Kidney (tissue), 14 donors: ENCODE results near the gene SDHAF2. TPM values are rescaled to one million over a fixed set of nuclear protein-coding genes. Genes with fewer than 3 reads are reported as not detected.

Experiments used
- DNase-seq, 5 donors: peaks; one replicate each; pipeline ENCODE4 v3.0.0-alpha.2; 2013 to 2020
- FAIRE-seq: peaks from 2 replicates; lab custom pipeline; 2012; peaks lifted over from hg19 to GRCh38; lab: Jason Lieb, UNC
- H3K27ac ChIP-seq, 2 donors: one replicate each; pipeline ENCODE4 v1.7.0; 2013; ENCODE audit warnings: low read depth in 2 of 2, low read length in 2 of 2, inconsistent platforms in 1 of 2
- H3K27me3 ChIP-seq: one replicate; pipeline ENCODE4 v1.7.1; 2013; ENCODE audit warnings: low read length, inconsistent platforms; ENCODE audit not compliant: control insufficient read depth, insufficient read depth
- H3K36me3 ChIP-seq, 3 donors: one replicate each; pipeline versions ENCODE4 v1.7.0 to v1.7.1; 2013; ENCODE audit warnings: low read length in 3 of 3, control low read depth in 1 of 3, inconsistent platforms in 1 of 3; ENCODE audit not compliant: insufficient read depth in 3 of 3, control insufficient read depth in 2 of 3
- H3K4me1 ChIP-seq, 3 donors: one replicate each; pipeline versions ENCODE4 v1.7.0 to v1.7.1; 2013; ENCODE audit warnings: low read length in 3 of 3, inconsistent platforms in 1 of 3, low read depth in 1 of 3; ENCODE audit not compliant: control insufficient read depth in 2 of 3, insufficient read depth in 2 of 3
- H3K4me3 ChIP-seq, 3 donors: one replicate each; pipeline versions ENCODE4 v1.7.0 to v1.8.1; 2013; ENCODE audit warnings: low read length in 3 of 3, control low read depth in 1 of 3, inconsistent platforms in 1 of 3
- H3K9ac ChIP-seq, 3 donors: one replicate each; pipeline versions ENCODE4 v1.7.0 to v1.7.1; 2013; ENCODE audit warnings: low read length in 3 of 3, control low read depth in 1 of 3, inconsistent platforms in 1 of 3
- H3K9me3 ChIP-seq, 3 donors: one replicate each; pipeline versions ENCODE4 v1.7.0 to v1.7.1; 2013; ENCODE audit warnings: low read length in 3 of 3, control low read depth in 1 of 3, inconsistent platforms in 1 of 3; ENCODE audit not compliant: control insufficient read depth in 2 of 3, insufficient read depth in 1 of 3
- intact Hi-C: fragments of 100-400 bp; cut with DNase I; formaldehyde crosslinking; loops from one replicate; pipeline ENCODE4 v1.11.1; 2022
- polyA plus RNA-seq: library from polyadenylated mRNA; stranded (reverse); fragments of 350-450 nt; fragmentation: Illumina TruSeq; extraction: RNeasy Lipid Tissue Mini Kit (QIAGEN cat#74804); gene quantifications from one replicate; pipeline ENCODE4 v1.2.3, GENCODE V29; 2014; ENCODE audit warnings: low read depth, low replicate concordance; ENCODE audit not compliant: insufficient read depth
- total RNA-seq: library from RNA; stranded (reverse); fragmentation: NEBNext Ultra II Directional; extraction: Animal tissue kit (Norgen Biotek cat#: 25700); gene quantifications from one replicate; pipeline ENCODE4 v1.2.1, GENCODE V29; 2021
- TF ChIP-seq, protein P1 (sequence below): IDR thresholded peaks from 3 replicates; pipeline ENCODE4 v1.5.1; 2012; ENCODE audit warnings: mild to moderate bottlenecking, moderate library complexity, borderline replicate concordance; ENCODE audit not compliant: insufficient read depth; ENCODE audit errors: extremely low read depth
- donor health status: control.
- donor health status: control.
- donor health status: control.
- donor health status: control.
- donor health status: control.
- donor health status: DM: yes; HTN: yes; CAD: no.
- donor health status: Normal renal cell carcinoma (clear cell type).

The SDHAF2 gene
- total and polyA plus RNA-seq, 2 donors from 2014 or later: 40.7 to 77.1 TPM

DNA sequence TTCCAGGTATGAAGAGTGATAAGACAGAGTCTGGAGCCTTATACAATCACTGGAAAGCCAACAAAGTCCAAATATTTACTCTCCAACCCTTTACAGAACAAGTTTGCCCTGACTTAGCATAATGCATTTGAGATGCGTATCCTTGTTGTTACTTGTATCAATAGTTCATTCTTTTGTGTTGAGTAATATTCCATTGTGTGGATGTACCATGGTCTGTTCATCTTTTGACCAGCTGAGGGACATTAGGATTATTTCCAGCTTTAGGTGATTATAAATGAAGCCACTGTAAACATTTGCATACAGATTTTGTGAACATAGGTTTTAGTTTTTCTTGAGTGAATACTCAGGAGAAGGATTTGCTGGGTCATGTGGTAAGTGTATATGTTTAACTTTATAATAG, 9.7 kb downstream of the SDHAF2 start:
- H3K4me3 ChIP-seq: no peak overlapping the region
- no peak for FAIRE-seq
- peaks cover 0 to 8% (median 0%) of the 10 kb centered on the region in 3 donors for H3K4me1 ChIP-seq
- TF ChIP-seq, protein P1, sequence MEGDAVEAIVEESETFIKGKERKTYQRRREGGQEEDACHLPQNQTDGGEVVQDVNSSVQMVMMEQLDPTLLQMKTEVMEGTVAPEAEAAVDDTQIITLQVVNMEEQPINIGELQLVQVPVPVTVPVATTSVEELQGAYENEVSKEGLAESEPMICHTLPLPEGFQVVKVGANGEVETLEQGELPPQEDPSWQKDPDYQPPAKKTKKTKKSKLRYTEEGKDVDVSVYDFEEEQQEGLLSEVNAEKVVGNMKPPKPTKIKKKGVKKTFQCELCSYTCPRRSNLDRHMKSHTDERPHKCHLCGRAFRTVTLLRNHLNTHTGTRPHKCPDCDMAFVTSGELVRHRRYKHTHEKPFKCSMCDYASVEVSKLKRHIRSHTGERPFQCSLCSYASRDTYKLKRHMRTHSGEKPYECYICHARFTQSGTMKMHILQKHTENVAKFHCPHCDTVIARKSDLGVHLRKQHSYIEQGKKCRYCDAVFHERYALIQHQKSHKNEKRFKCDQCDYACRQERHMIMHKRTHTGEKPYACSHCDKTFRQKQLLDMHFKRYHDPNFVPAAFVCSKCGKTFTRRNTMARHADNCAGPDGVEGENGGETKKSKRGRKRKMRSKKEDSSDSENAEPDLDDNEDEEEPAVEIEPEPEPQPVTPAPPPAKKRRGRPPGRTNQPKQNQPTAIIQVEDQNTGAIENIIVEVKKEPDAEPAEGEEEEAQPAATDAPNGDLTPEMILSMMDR: no peak
- H3K27ac ChIP-seq: no peak overlapping the region
- intact Hi-C loops: no loop called here
- no peak overlapping the region for H3K9ac ChIP-seq
- peaks cover 5 to 23% (median 20%) of the 10 kb centered on the region in 3 donors for H3K36me3 ChIP-seq
- H3K27me3 ChIP-seq: no peaks in the 10 kb centered on the region
- H3K9me3 ChIP-seq: no peaks in the 10 kb centered on the region
- no peak for DNase-seq

DNA sequence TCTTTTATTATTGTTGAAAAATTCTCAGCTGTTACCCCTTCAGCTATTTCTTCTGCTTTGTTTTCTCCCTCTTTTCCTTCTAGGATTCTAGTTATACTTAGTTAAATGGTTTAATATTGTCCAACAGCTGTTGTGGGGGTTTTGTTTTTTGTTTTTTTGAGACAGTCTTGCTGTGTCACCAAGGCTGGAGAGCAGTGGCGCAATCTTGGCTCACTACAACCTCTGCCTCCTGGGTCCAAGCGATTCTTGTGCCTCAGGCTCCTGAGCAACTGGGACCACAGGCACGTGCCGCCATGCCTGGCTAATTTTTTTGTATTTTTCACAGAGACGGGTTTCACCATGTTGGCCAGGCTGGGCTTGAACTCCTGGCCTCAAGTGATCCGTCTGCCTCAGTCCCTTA, 12.7 kb downstream of the SDHAF2 start:
- intact Hi-C loops: no loop called here
- peaks cover 8 to 37% (median 28%) of the 10 kb centered on the region in 3 donors for H3K36me3 ChIP-seq
- no peak overlapping the region for H3K4me3 ChIP-seq
- TF ChIP-seq, protein P1: no peak
- H3K4me1 ChIP-seq: peaks cover 0 to 3% (median 0%) of the 10 kb centered on the region in 3 donors
- no peaks in the 10 kb centered on the region for H3K27me3 ChIP-seq
- H3K27ac ChIP-seq: no peak overlapping the region
- DNase-seq: no peak
- H3K9ac ChIP-seq: no peak overlapping the region
- no peak for FAIRE-seq
- no peaks in the 10 kb centered on the region for H3K9me3 ChIP-seq

DNA sequence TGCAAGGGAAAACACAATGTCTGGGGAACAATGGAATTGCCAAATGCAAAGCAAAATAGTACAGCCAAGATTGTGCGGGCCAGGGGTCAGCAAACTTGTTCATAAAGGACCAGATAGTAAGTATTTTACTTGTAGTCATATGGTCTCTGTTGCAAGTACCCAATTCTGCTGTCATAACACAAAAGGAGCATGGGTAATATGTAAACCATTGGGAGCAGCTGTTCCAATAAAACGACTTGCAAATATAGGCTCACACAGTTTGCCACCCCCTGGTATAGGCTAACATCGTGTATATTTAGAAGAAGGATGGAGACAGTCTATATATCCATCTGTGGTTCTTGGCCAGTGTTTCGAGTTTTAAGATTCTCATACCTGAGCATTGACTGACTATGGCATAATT, 15.6 kb downstream of the SDHAF2 start:
- H3K36me3 ChIP-seq: peaks cover 5 to 40% (median 23%) of the 10 kb centered on the region in 3 donors
- no peaks in the 10 kb centered on the region for H3K9me3 ChIP-seq
- intact Hi-C loops: no loop called here
- FAIRE-seq (no peak), DNase-seq (no peak)
- H3K4me3 ChIP-seq: no peak overlapping the region
- no peak overlapping the region for H3K27ac ChIP-seq
- H3K4me1 ChIP-seq: peaks cover 0 to 3% (median 0%) of the 10 kb centered on the region in 3 donors
- TF ChIP-seq, protein P1: no peak
- H3K27me3 ChIP-seq: no peaks in the 10 kb centered on the region
- H3K9ac ChIP-seq: no peak overlapping the region

DNA sequence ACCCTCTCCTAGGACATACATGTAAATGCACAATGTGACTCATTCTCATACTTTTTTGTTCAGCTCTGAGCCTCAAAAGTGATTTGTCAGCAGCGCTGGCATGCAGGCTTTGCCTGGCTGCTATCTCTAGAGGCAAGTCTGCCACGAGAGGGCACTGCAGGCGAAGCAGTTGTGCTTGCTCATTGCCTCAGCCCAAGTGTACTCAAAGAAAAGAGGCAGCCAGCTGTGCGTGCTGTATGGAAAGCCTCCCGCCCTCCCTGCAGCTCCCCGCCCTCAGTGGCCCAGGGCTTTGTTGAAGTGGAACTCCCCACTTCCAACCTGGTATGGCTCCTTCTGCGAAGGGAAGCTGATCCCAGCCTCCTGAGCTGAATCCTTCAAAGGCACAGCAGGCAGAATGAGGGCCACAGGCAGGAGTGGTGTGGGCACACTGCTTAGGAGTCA, 16.3 kb downstream of the SDHAF2 start:
- DNase-seq (peak; percentile 84 to 93 (median 88)), FAIRE-seq (no peak)
- intact Hi-C loops: no loop called here
- Histone ChIP-seq H3K9ac (no peak overlapping the region), H3K36me3 (peaks cover 5 to 40% (median 20%) of the 10 kb centered on the region in 3 donors), H3K4me1 (peaks cover 0 to 3% (median 0%) of the 10 kb centered on the region in 3 donors), H3K9me3 (no peaks in the 10 kb centered on the region), H3K4me3 (no peak overlapping the region), H3K27ac (no peak overlapping the region), H3K27me3 (no peaks in the 10 kb centered on the region)
- TF ChIP-seq, protein P1: peak; percentile 83
